Chondrocyte (in vitro differentiated cells): ENCODE measurements around the gene APP. TPM values are rescaled to one million over a fixed set of nuclear protein-coding genes. Genes with fewer than 3 reads are reported as not detected.
A peak's percentile ranks its signal among the peaks of the same experiment; 100 is the strongest.

Source experiments
- DNase-seq: peaks from one replicate; pipeline ENCODE4 v3.0.0; 2021; ENCODE audit warnings: mixed read lengths, low spot score
- H3K27ac Mint-ChIP-seq: one replicate; pipeline ENCODE4 v1.8.0; 2021; ENCODE audit warnings: mild to moderate bottlenecking, moderate library complexity, mixed read lengths; ENCODE audit not compliant: unreplicated experiment
- H3K27me3 Mint-ChIP-seq: 2 replicates; pipeline ENCODE4 v1.8.0; 2021; ENCODE audit warnings: low read depth, mixed read lengths
- H3K36me3 Mint-ChIP-seq: 2 replicates; pipeline ENCODE4 v1.8.0; 2021; ENCODE audit warnings: low read depth, mixed read lengths
- H3K4me1 Mint-ChIP-seq: 2 replicates; pipeline ENCODE4 v1.8.0; 2021; ENCODE audit warnings: low read depth, mild to moderate bottlenecking, mixed read lengths
- H3K4me3 Mint-ChIP-seq: one replicate; pipeline ENCODE4 v1.8.0; 2021; ENCODE audit warnings: mild to moderate bottlenecking, moderate library complexity, mixed read lengths; ENCODE audit not compliant: unreplicated experiment
- H3K9me3 Mint-ChIP-seq: 2 replicates; pipeline ENCODE4 v1.8.0; 2021; ENCODE audit warnings: low read depth, mixed read lengths
- total RNA-seq: library from RNA; stranded (reverse); gene quantifications from 3 replicates; pipeline ENCODE4 v1.2.1, GENCODE V29; 2021
- TF ChIP-seq, protein P1 (sequence below): fragments of 200-600 bp; sonication (generic); IDR thresholded peaks from 2 replicates; pipeline ENCODE4 v1.5.0; 2021; ENCODE audit warnings: antibody characterized with exemption, mild to moderate bottlenecking, moderate library complexity

APP gene
- total RNA-seq, 1 donor from 2014 or later = 442 TPM

DNA sequence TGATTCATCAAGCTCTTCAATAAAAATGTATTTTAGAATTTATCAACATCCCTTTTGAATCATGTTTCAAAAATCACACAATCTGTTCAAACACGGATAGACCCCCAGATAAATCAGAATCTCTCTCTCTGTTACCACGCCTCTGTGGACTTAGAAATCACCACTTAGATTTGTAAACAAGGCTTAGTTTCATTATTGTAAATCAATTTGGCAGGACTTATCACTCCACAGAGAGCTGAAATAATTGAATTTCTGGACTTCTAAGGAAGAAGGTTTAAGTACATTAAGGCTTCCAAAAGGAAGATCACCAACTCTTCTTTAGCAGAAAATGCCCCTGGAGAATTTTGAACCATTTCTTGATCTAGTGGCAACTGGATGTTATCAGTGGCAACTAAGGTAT lies 100.4 kb downstream of the APP start:
- TF ChIP-seq, protein P1, sequence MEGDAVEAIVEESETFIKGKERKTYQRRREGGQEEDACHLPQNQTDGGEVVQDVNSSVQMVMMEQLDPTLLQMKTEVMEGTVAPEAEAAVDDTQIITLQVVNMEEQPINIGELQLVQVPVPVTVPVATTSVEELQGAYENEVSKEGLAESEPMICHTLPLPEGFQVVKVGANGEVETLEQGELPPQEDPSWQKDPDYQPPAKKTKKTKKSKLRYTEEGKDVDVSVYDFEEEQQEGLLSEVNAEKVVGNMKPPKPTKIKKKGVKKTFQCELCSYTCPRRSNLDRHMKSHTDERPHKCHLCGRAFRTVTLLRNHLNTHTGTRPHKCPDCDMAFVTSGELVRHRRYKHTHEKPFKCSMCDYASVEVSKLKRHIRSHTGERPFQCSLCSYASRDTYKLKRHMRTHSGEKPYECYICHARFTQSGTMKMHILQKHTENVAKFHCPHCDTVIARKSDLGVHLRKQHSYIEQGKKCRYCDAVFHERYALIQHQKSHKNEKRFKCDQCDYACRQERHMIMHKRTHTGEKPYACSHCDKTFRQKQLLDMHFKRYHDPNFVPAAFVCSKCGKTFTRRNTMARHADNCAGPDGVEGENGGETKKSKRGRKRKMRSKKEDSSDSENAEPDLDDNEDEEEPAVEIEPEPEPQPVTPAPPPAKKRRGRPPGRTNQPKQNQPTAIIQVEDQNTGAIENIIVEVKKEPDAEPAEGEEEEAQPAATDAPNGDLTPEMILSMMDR = no peak
- no peaks in the 10 kb centered on the region for H3K36me3 Mint-ChIP-seq
- peaks cover 58% of the 10 kb centered on the region for H3K4me1 Mint-ChIP-seq
- H3K27ac Mint-ChIP-seq = peak overlapping the region; percentile 6
- H3K9me3 Mint-ChIP-seq = no peaks in the 10 kb centered on the region
- H3K4me3 Mint-ChIP-seq = no peak overlapping the region
- H3K27me3 Mint-ChIP-seq = no peaks in the 10 kb centered on the region
- DNase-seq = no peak

GRCh38 chr21:26068776-26069175 lies 101.8 kb downstream of the APP start:
- Mint-ChIP-seq H3K36me3 (no peaks in the 10 kb centered on the region), H3K9me3 (no peaks in the 10 kb centered on the region), H3K27me3 (no peaks in the 10 kb centered on the region), H3K27ac (no peak overlapping the region), H3K4me3 (no peak overlapping the region), H3K4me1 (peaks cover 58% of the 10 kb centered on the region)
- no peak for DNase-seq
- TF ChIP-seq, protein P1 = no peak

- TF ChIP-seq, protein P1 = no peak
- Mint-ChIP-seq H3K9me3 (no peaks in the 10 kb centered on the region), H3K4me1 (peaks cover 53% of the 10 kb centered on the region), H3K27ac (no peak overlapping the region), H3K4me3 (no peak overlapping the region), H3K27me3 (no peaks in the 10 kb centered on the region), H3K36me3 (no peaks in the 10 kb centered on the region)
- DNase-seq = no peak
Observed at GRCh38 chr21:26067836-26068594, 102.6 kb downstream of the APP start.

DNA sequence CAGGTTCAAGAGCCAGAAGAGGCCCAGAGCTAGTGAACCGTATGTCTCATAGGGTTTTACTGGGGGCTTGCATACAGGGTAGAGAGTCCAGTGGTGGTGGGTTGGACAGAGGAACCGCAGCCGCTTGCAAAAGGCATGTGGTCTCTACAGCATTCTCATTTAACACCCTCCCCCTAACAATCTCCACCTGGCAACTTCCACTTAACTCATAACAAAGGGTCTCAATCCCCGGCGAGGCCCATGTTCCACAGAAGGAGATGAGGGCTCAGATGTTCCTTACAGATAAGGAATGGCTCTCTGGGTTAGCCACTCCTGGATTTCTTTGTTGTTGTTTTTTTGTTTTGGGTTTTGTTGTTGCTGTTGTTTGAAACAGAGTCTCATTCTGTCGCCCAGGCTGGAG lies 106.1 kb downstream of the APP start:
- Mint-ChIP-seq H3K27ac (no peak overlapping the region), H3K9me3 (no peaks in the 10 kb centered on the region), H3K27me3 (no peaks in the 10 kb centered on the region), H3K4me3 (no peak overlapping the region), H3K4me1 (peaks cover 25% of the 10 kb centered on the region), H3K36me3 (no peaks in the 10 kb centered on the region)
- no peak for DNase-seq
- TF ChIP-seq, protein P1 = no peak

DNA sequence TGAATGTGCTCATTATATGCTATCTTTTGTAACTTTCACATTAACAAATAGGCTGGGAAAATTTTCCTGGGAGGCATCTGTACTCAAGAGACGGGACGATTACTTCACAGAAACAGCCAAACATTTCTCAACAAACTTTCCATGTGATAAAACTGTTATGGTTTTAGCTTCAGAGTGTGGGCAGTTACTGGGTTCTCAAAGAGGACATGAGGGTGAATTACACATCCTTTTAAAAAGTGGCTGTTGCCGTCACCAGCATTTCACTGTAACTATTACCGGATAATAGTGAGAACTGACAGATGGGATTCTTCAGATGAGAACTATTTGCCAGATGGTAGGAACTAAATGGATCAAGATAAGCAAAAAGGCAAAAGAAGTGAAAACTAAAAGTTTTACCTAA lies 109.1 kb downstream of the APP start:
- Mint-ChIP-seq H3K27ac (no peak overlapping the region), H3K4me3 (no peak overlapping the region), H3K36me3 (no peaks in the 10 kb centered on the region), H3K9me3 (no peaks in the 10 kb centered on the region), H3K4me1 (peaks cover 12% of the 10 kb centered on the region), H3K27me3 (no peaks in the 10 kb centered on the region)
- TF ChIP-seq, protein P1 = no peak
- no peak for DNase-seq
